T-helper 22 cell (primary cell): Measurements from ENCODE around the gene CFAP126.
"Not testable (repeated sequence)": the region's sequence is repeated elsewhere in the genome, so short reads cannot be mapped to it uniquely, and the experiment has no call there.

Experiments
- DNase-seq: peaks from one replicate; pipeline ENCODE4 v3.0.0-alpha.2; 2020; ENCODE audit warnings: low read depth

Gene CFAP126

DNA sequence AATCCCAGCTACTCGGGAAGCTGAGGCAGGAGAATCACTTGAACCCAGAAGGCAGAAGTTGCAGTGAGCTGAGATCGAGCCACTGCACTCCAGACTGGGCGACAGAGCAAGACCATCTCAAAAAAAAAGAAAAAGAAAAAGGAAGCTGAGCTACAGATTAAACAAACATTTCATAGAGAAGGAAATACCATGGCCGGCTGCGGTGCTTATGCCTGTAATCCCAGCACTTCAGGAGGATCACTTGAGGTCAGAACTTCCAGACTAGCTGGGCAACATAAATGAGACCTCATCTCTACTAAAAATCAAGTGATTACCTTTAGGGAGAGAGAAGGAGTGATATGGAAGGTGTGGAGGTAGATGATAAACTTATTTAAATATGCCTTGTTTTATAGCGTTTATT, 14.0 kb upstream of the CFAP126 start:
- DNase-seq: no peak

DNA sequence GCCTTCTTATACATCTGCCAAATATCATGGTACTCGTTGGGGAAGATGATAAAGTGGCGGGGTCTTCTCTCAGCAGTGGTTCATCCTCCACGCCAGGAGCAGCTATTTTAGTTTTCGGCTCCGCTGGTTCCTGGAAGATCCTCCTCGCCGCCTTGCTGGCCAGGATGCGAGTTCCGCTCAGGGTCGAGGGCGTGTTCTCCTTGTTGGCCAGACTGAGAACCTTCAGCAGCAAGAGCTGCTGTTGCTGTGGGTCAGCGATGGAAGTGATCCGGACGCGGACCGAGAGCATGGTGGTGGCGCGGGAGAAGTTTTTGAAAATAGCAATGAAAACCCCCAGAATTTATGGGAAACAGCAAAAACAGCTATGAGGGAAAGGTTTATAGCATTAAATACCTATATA, 11.4 kb upstream of the CFAP126 start:
- DNase-seq: no peak

DNA sequence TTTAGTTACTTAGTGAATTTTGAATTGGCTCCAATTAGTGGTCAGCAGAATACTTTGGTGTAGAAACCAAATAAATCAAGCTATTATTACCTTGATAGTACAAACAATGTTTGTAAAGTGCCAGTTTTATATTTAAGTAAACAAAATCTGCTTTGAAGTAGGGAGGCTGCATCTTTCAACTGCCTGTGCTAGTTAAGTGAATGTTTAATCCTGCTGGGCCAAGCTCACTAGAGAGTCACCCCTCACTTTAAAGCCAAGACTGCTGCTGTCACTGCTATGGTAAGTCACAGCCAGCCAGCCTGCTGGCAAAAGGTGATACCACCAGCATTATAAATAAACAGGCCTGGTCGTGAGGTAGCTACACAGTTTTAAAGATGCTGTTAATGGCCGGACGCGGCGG, 10.3 kb upstream of the CFAP126 start:
- DNase-seq: no peak

DNA sequence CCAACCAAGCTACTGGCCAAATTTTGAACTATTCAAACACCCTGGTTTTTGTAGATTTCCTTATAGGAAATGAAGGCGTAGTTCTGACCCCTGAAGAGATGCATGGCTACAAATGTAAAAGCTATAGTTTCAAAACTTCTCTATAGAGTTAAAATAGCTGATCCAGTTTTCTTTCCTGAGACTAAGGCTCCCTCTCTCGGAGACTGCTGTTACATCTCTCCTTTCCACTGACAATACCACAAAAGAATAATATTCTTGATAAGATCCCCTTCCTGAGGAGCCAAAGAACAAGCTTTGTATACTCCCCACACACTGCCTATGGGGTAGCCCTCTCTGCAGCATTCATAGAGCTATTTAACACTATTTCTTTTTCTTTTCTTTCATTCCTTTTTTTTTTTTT, 6.7 kb upstream of the CFAP126 start:
- DNase-seq: no peak

DNA sequence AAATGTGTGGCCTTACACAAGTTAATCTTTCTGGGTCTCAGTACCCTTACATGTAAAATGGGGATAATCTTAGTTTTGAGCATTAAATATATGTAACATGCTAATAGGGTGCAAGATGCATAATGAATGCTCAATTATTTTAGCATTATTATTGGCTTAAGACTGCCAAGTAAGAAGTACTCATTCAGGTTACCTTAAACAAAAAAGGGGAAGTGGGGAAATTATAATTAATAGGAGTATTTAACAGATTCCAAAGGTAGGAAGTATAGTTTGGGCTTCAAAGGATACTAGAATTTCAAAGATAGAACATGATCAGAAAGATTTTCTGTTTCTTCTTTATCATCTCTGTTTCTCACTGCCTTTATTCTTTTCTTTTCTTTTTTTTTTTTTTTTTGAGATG, 5.8 kb upstream of the CFAP126 start:
- no peak for DNase-seq

DNA sequence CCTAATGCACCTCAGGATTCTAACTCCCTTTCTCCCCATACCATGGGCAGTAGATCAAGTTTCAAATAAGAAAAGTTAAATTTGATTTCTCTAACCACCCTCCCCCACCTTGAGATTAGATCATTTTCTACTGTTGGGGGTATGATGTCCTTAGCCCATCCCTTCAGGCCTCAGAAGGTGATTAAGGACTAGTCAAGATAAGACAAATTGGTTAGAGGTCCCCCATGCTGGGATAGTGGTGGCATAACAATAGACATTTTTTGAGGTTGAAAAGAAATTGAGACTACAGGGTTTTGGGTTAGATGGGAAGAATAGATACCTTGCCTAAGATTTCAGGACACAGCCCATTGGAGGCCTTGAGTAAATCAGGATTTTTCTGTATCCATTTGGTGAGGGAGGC, 2.5 kb downstream of the CFAP126 start:
- DNase-seq: no peak

DNA sequence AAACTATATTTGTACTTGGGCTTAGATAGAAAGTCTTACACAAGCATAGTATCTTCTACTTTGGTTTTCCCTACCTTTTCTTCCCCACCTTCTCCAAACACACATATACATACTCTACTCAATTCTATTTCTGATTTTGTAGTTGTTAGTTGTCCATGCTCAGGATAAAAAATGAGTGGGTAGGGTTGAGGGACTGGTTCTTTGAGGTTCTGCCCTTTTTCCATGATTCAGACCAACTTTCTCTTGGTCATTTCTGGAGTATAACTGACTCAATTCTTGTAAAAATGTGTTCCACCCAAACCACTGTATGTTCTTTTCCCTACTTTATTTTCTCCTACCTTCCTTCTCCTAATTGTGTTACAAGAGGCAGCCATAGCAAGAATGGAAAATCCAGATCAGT, 3.3 kb downstream of the CFAP126 start:
- no peak for DNase-seq

DNA sequence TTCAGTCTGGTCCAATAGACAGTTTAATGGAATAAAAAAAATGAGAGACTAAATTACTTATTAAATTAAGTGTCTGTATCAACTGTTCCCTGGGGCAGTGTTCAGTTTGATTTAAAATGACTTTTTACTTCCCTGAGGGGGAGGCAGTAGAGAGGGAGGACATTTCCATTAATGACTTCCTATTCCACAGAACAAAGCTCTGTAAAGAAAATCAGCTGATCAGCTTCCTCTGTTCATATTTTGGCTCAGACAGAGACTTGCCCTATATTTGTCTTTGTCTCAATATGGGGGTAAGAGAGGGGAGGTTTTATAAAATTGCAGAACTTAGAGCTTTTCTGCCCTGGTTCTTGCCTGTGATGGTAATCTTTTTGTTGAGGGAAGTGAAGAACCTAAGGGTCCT, 8.4 kb downstream of the CFAP126 start:
- no peak for DNase-seq

DNA sequence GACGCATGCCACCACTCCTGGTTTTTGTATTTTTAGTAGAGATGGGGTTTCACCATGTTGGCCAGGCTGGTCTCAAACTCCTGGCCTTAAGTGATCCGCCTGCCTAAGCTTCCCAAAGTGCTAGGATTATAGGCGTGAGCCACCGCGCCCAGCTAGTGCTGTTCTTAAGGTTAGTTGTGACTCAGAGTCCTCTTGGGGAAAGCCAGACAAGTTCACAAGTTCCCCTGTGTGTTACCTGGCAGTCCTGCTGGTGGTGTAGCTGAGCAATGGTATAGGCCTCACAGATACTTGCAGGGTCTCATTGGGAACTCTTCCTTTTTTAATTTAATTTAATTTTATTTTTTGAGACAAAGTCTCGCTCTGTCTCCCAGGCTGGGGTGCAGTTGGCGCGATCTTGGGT, 10.6 kb downstream of the CFAP126 start:
- no peak for DNase-seq

DNA sequence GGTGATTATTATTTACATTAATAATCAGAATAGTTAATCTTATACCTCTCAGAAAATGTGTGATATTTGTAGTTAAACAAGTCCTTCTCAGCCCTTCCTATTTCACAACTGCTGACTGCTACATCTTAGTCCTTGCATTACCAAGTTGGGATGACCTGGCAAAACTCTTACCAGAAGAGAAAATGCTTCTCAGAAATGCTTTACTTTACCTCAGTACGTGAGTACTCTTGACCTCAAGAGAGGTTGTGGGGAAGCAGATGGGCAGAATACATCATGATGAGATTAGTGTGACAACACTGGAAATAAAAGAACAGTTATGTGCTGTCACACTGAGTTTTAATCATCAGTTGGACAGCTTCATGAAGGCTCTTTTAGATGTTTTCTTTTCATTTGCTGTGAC, 16.2 kb downstream of the CFAP126 start:
- DNase-seq: no peak

DNA sequence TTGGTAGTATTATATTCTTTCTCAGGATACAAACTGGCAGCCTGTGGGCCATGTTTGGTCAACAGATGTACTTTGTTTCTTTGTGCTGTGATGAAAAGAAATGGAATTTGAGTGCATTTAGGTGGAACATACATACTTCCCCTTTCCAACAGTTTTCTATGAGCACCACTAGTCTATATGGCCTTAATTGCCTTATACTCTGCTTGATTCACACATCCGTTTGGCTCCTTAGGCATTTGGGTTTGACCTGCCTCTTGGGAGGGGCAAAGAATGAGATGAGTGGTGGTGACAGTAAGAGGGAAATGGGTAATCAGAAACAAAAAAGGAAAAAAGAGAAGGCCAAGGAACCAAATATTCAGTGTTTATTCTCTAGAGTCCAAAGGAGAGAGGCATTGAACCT, 17.0 kb downstream of the CFAP126 start:
- no peak for DNase-seq

DNA sequence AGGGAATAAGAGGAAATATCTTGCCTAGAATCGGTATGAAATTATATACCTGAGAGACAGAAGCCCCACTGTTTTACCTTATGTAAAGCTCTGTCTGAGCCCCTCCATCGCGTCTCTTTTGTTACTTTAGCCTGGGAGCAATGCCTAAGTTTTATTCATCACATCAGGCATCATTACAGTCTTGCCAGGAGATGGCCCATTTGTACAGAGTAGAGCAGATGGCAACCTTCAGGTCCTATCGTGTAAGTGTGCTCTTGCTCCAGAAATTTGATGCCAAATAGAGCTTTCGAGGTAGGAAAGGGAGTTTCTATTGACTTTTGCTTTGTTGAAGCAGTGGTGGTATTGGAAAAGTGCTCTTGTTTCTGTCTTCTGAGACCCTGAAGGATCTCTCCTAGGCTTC, 24.9 kb downstream of the CFAP126 start:
- DNase-seq: no peak

DNA sequence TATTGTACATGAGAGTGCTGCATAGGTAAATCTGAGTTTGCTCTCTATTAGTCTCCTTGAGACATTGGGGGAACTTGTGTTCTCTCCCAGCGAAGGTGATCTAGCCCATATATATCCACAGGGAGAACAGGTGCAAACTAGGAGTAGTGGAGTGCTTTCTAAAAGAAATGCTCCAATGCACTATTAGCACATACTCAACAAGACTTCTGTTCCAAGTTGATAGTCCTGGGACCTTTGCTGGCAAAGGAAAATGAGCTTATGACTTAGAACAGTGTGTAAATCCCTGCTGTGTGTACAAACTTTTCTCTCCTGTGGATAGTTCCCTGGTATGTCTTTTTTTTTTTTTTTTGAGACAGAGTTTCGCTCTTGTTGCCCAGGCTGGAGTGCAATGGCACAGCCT, 25.5 kb downstream of the CFAP126 start:
- no peak for DNase-seq

DNA sequence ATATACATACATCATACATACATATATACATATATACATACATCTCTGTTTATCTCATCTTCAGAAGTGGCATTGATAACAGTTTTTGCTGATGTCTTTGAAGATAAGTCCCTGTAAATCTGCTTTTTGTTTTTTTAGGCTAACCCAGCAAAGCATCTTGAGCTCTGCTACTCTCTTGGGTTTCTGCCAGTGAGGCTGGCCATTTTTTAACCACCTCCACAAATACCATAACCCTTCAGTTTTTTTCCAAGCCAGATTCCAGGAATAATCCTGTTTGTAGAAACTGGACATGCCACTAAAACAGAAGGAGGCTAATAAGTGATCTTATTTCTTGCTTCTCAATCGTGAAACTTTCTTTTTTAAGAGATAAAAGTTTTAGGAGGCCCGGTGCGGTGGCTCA, 31.9 kb downstream of the CFAP126 start:
- no peak for DNase-seq

DNA sequence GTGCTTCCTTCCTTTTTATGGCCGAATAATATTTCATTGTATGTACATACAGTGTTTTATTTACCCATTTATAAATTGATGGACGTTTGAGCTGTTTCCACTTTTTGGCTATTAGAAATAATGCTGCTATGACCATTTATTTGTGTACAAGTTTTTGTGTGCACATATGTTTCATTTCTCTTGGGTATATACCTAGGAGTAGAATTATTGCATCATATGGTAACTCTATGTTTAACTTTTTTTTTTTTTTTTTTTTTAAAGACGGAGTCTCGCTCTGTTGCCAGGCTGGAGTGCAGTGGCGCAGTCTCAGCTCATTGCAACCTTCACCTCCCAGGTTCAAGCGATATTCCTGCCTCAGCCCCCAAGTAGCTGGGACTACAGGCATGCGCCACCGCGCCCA, 34.5 kb downstream of the CFAP126 start:
- no peak for DNase-seq

DNA sequence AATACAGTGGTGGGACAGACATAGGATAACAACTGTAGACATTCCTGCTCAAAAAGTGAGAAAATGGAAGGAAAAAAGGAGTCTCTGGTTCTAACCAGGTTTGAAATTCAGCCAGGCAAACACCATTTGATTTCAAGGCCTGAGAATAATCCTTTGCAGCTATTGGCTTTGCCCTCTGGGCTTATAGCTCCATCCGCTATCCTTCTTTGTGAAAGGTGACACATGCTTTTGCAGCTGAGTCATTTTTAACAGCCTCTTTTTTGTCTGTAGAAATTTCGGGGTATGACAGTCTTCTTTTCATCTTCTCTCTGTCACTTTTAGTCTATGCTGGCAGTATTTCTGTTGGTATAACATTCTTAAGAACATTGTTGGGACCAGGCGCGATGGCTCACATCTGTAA, 37.3 kb downstream of the CFAP126 start:
- no peak for DNase-seq

DNA sequence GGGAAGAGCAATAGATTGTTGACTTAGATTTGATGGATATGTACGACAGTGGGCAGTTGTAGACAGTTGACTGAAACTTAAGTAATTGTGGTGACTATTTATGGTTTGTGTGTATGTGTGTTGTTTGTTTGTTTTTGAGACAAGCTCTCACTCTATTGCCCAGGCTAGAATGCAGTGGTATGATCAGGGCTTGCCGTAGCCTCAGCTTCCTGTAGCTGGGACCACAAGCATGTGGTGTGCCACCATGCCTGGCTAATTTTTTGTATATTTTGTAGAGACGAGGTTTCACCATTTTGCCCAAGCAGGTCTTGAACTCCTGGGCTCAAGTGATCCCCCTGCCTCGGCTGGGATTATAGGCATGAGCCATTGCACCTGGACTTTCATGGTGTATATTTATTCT, 43.7 kb downstream of the CFAP126 start:
- DNase-seq: no peak

DNA sequence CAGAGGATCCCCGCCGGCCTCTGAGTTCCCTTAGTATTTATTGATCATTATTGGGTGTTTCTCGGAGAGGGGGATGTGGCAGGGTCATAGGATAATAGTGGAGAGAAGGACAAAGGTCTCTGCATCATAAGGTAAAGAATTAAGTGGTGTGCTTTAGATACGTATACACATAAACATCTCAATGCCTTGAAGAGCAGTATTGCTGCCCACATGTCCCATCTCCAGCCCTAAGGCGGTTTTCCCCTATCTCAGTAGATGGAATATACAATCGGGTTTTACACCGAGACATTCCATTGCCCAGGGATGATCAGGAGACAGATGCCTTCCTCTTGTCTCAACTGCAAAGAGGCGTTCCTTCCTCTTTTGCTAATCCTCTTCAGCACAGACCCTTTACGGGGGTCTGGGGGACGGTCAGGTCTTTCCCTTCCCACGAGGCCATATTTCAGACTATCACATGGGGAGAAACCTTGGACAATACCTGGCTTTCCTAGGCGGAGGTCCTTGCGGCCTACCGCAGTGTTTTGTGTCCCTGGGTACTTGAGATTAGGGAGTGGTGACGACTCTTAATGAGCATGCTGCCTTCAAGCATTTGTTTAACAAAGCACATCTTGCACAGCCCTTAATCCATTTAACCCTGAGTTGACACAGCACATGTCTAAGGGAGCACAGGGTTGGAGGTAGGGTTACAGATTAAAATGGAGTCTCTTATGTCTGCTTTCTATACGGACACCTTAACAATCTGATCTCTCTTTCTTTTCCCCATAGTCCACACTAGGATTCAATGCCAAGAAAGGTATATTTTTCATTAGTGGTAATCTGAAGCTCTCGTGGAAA, 51.6 kb downstream of the CFAP126 start:
- DNase-seq: not testable (repeated sequence)
